GM18870 (cell line): ENCODE measurements around the gene SLC44A2.

Source experiments
- ATAC-seq: cut with Tn5 transposase; IDR thresholded peaks from one replicate; pipeline ENCODE4 v1.9.1; 2021; ENCODE audit warnings: moderate library complexity; ENCODE audit not compliant: unreplicated experiment

Gene SLC44A2

DNA sequence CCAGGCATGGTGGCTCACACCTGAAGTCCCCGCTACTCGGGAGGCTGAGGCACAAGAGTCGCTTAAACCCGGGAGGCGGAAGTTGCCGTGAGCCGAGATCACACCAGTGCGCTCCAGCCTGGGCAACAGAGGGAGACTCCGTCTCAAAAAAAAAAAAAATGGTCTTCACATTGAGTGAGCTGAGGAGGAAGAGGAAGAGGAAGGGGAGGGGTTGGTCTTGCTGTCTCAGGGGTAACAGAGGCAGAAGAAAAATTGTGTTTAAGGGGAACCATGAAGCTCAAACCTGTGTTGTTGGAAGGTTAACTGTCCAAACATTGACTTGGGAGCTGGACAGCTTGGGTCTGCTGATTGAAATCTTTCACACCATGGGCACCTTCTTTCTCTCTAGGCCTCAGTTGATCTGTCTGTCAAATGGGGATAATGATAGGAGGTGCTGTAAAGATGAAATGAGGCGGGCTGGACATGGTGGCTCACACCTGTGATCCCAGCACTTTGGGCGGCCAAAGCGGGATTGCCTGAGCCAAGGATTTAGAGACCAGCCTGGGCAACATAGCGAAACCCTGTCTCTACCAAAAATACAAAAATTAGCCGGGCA lies 9.8 kb upstream of the SLC44A2 start:
- ATAC-seq = no peak

DNA sequence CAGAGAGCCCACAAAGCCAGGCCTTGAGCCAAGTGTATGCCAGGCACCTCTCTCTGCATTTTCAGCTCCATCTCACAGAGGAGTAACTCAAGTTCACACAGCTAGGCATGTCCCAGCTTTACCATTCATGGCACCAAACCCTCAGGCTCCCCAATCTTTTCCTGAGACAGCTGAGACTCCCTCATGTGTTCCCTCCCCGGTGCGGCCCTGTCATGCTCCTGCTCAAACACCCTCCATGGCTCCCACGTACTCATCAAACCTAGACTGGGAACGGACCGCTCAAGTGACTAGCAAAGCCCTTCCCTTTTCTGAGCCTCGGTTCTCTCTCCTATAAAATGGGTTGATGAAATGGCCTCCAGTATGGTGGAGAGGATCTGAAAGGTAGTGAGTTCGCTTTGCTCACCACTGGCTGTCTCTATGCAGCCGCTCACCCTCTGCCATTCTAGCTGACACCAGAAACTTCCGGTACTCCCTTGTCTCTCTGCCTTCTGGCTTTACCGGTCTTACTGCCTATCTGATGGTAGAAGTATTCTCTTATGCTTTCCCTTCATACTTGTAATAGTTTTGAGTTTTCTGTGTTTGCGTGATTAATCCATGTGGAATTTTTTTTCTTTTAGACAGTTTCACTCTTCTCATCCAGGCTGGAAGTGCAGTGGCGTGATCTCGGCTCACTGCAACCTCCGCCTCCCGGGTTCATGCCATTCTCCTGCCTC lies 7.8 kb upstream of the SLC44A2 start:
- no peak for ATAC-seq

DNA sequence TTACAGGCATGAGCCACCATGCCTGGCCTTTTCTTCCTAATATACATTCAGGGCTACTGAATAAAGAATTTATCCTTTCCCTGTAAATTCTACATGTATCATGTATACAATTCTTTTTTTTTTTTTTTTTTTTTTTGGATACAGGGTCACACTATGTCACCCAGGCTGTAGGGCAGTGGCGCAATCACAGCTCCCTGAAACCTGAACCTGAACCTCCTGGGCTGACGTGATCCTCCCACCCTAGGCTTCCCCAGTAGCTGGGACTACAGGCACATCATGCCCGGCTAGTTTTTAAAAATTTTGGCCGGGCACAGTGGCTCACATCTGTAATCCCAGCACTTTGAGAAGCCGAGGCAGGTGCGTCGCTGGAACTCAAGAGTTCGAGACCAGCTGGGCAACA lies 6.5 kb upstream of the SLC44A2 start:
- ATAC-seq = no peak

DNA sequence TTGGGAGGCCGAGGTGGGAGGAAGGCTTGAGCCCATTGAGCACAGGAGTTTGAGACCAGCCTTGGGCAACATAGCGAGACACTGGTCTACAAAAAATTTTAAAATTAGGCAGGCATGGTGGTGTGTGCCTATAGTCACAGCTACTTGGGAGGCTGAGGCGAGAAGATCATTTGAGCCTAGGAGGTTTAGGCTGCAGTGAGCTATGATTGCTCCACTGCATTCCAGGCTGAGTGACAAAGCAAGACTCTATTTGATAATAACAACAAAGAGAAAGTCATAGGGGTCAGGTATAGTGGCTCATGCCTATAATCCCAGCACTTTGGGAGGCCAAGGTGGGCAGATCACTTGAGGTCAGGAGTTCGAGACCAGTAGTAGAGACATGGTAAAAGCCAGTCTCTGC lies 4.6 kb upstream of the SLC44A2 start:
- no peak for ATAC-seq

DNA sequence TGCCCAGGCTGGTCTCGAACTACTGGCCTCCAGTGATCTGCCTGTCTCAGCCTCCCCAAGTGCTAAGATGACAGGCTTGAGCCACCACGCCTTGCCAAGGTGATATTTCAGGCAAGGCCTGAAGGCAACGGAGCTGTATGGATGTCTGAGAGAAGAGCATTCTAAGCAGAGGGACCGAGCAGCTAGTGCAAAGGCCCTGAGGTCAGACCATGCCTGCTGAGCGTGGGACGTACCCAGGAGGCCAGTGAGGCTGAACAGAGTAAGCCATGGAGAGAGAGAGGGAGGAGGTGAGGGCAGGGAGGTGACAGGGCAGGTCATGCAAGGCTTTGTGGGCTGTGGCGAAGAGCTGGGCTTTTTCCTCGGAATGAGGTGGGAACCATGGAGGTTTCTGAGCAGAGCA lies 3.4 kb upstream of the SLC44A2 start:
- ATAC-seq = no peak

DNA sequence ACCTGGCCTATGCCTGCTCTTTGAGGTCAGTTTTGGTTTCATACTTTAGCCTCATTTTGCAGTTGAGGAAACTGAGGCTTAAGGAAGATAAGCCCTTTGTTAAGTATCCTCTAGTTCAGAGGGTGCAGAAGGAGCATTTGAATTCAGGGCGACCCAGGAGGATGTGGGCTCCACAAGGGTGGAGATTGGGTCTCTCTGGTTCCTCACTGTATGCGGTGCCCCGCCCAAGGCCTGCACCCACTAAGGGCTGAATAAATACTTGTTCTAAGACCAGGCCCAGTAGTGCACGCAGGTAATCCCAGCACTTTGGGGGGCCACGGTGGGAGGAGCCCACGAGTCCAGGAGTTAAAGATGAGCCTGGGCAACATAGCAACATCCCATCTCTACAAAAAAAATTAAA lies 768 bp upstream of the SLC44A2 start:
- no peak for ATAC-seq

DNA sequence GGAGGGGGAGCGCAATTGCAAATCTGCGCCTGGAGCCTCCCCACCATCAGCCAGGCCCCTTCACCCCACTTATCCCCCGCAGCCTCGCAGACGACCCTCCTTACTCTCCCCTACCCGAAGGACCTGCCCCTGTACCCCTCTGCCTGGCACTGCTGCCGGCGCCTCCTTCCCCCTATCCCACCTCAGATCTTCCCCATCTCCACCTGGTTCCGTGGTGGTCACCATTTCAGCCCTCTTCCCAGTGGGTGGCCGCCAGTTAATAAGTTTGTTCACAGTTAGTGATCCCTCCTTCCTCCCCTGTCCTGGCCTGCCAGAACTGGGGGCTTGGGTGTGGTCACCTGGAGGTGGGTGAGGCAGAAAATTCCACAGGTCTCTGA lies 397 bp downstream of the SLC44A2 start:
- no peak for ATAC-seq

DNA sequence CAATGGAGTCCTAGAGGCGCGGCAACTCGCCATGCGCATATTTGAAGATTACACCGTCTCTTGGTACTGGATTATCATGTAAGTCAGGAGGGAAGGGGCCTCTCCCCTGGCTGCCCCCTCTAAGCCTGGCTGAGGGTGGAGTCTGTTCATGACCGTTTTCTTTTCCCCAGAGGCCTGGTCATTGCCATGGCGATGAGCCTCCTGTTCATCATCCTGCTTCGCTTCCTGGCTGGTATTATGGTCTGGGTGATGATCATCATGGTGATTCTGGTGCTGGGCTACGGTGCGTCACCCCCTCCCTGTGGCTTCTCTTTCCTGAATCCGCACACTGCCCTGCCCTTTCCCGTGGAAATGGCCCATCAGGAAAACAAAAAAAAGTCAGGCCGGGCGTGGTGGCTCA lies 6.5 kb downstream of the SLC44A2 start:
- no peak for ATAC-seq

DNA sequence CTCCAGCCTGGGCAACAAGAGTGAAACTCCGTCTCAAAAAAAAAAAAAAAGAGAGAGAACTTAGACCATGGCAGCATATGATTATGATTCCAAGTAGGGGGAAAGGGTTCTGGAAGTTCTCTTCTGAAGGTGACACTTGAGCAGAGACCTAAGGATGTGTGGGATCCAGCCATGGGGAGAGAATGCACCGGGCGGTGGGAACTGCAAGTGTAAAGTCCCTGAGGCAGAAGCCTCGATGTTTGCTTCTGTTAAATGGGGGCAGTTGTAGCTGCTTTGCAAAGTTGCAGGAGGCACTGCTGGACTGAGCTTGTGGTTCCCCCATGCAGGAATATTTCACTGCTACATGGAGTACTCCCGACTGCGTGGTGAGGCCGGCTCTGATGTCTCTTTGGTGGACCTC lies 9.1 kb downstream of the SLC44A2 start:
- ATAC-seq = no peak

DNA sequence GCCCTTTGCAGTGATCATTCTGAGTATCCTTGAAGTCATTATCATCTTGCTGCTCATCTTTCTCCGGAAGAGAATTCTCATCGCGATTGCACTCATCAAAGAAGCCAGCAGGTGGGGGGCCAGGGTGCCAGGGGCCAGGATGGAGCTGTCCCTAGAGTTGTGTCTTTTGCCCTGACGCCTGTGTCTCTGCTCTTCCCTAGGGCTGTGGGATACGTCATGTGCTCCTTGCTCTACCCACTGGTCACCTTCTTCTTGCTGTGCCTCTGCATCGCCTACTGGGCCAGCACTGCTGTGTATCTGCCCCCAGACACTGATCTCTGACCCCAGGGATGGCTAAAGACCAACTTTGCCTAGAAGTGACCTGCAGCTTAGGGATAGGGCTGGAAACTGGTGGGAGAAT lies 9.6 kb downstream of the SLC44A2 start:
- no peak for ATAC-seq

DNA sequence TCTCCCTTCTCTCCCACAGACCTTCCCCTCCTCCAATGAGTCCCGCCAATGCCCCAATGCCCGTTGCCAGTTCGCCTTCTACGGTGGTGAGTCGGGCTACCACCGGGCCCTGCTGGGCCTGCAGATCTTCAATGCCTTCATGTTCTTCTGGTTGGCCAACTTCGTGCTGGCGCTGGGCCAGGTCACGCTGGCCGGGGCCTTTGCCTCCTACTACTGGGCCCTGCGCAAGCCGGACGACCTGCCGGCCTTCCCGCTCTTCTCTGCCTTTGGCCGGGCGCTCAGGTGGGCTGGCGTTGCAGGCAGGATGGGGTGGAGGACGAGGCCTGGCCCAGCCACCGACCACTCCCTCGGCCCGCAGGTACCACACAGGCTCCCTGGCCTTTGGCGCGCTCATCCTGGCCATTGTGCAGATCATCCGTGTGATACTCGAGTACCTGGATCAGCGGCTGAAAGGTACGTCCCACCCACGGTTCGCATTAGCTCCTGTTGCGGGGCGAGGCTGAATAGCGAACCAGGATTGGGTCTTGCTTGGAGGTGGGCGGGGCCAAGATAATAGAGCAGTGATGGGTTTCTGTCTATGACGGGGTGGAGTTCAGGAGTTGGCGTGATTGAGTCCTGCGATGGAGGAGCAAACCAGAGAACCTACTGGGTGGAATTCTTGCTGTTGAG lies 11.1 kb downstream of the SLC44A2 start:
- ATAC-seq = no peak

DNA sequence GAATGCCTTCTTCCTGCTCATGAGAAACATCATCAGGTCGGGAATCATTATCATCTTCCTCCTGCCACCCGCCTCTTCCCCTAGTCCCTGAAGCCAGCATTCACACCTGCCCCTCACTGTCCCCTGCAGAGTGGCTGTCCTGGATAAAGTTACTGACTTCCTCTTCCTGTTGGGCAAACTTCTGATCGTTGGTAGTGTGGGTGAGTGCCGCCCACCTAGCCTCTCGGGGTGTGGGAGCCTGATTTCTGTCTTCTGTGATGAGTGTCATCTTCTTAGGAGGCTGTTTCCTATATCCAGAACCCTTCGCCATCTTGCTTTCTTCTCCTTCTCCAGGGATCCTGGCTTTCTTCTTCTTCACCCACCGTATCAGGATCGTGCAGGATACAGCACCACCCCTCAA lies 12.5 kb downstream of the SLC44A2 start:
- ATAC-seq = no peak

DNA sequence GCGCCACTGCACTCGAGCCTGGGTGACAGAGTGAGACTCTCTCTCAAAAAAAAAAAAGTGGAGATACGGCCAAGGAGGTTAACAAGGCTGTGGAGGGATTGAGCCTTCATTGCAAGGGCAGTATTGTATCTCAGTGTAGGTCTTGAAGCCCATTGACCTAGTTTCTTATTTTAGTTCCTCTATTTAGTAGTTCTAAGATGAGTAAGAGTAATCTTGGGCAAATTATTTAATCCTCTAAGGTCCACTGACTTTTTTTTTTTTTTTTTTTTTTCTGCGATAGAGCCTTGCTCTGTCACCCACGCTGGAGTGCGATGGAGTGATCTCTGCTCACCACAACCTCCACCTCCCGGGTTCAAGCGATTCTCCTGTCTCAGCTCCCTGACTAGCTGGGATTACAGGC lies 14.5 kb downstream of the SLC44A2 start:
- no peak for ATAC-seq

DNA sequence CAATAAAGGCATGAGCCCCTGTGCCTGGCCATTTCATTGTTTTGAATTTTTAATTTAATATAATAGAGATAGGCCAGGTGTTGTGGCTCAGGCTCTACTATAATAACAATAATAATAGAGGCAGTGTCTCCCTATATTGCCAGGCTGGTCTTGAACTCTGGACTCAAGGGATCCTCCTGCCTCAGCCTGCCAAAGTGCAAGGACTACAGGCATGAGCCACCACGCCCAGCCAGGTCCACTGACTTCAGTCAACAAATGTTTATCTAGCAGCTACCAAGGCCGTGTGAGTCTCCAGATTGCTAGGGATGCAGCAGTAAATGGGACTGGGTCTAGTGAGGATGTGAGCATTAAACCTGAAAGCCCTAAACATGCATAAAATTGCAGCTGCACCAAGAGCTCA lies 15.0 kb downstream of the SLC44A2 start:
- ATAC-seq = no peak

DNA sequence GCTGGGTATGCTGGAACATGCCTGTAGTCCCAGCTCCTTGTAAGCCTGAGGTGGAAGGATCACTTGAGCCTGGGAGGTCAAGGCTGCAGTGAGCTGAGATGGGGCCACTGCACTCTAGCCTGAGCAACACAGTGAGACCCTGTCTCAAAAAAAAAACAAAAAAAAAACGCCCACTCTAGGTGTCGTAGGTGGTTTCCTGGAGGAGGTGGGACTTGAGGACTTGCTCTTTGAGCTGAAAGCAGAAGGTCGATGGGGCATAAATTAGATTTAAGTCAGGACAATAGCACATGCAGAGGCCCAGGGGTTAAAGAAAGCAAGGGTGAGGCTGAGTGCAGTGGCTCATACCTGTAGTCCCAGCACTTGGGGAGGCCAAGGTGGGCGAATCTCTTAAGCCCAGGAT lies 15.9 kb downstream of the SLC44A2 start:
- no peak for ATAC-seq

DNA sequence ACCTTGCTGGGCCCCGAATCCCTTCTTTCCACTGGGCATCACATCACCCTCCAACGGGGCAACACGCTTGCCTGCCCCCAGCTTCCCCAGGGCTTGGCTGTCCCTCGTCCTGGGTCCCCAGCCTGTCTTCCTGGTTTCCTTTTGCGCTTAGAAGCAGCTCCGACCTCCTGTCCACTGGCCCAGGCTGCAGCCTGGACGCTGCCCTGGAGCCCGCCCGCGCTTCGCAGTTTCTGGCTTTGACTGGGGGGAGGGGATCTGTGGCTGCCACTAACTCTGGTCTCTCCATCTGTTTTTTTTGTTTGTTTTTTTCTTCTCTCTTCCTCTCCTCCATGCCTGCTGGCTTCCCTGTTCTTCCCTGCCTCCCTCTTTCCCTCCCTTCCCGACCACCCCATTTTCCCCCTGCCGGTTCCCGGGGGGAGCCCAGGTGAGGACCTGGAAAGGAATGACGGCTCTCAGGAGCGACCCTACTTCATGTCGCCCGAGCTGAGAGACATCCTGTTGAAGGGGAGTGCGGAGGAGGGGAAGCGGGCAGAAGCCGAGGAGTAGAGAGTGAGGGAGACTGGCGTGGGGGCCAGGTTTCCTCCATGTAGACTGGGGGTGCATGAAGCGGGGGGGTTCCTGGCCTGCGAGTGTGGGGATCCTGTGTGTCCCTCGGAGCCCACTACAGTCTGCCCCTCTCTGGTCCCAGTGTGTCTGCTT lies 17.3 kb downstream of the SLC44A2 start:
- ATAC-seq = no peak

DNA sequence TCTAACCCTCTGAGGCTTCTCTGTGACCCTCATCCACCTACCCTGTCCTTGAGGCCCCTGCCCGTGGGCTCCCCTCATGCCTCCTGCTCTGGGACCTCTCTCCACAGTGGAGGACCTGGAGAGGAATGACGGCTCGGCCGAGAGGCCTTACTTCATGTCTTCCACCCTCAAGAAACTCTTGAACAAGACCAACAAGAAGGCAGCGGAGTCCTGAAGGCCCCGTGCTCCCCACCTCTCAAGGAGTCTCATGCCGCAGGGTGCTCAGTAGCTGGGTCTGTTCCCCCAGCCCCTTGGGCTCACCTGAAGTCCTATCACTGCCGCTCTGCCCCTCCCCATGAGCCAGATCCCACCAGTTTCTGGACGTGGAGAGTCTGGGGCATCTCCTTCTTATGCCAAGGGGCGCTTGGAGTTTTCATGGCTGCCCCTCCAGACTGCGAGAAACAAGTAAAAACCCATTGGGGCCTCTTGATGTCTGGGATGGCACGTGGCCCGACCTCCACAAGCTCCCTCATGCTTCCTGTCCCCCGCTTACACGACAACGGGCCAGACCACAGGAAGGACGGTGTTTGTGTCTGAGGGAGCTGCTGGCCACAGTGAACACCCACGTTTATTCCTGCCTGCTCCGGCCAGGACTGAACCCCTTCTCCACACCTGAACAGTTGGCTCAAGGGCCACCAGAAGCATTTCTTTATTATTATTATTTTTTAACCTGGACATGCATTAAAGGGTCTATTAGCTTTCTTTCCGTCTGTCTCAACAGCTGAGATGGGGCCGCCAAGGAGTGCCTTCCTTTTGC lies 18.0 kb downstream of the SLC44A2 start:
- no peak for ATAC-seq

DNA sequence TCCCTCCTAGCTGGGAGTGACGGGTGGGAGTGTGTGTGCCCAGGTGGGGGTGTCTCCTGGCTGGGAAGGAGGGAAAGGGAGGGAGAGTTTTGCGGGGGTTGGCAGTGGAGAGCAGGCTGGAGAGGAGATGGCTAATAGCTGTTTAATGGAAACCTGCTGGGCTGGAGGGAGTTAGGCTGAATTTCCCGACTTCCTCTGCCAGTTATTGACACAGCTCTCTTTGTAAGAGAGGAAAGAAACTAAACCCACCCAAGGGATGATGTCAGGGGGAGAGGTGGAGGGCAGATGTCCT lies 18.6 kb downstream of the SLC44A2 start:
- no peak for ATAC-seq

DNA sequence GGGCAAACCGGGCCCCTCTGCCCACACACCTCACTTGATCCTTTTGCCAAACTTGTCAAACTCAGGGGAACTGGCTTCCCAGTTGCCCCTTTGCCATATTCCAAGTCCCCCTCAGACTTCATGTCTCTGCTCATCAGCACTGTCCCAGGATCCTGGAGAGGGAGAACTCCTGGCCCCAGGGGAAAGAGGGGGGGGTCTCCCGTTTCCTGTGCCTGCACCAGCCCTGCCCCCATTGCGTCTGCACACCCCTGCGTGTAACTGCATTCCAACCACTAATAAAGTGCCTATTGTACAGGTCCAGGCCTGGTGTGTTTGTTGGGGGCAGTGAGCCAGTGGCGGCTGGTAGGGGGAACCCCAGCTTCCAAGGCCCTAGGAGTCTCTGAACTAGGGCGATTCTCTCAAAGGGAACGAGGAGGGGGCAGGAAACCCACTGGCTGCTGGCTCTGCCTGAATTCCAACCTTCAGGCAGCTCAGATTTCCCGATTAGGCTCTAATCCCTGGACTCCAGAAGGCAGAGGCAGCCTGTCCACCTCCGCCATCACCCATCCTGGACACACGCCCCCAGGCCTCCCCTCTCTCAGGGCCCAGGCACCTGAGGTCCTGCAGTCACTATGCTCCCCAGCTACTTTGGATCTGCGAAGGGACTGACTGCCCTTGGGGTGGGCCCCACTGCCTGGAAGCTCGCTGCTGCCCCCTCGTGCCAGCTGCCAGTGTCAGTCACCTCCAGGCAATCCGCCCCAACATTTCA lies 19.1 kb downstream of the SLC44A2 start:
- ATAC-seq = no peak

DNA sequence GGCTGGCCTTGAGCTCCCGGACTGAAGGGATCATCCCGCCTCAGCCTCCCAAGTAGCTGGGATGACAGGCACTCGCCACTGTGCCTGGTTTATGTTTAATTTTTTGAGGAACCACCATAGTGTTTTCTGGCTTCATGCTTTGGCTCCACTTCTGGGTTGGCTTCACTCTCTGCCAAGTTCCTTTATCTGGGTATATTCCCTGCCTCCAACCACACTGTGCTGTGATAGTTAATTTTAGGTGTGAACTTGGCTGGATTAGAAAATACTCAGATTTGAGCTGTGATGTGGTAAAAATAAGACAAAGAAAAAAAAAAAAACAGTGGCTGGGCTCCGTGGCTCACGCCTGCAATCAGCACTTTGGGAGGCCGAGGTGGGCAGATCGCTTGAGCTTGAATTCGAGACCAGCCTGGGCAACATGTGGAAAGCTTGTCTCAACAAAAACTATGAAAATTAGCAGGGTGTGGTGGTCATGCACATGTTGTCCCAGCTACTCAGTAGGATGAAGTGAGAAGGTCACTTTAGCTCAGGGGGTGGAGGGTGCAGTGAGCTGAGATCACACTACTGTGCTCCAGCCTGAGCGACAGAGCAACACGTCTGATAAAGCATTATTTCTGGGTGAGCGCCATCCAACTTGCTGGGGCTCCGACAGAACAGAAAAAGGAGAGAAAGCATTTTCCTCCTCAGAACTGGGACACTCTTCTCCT lies 21.3 kb downstream of the SLC44A2 start:
- ATAC-seq = no peak
